ENCODE results near the gene LNP1. TPM values are rescaled to one million over a fixed set of nuclear protein-coding genes. Genes with fewer than 3 reads are reported as not detected.

The LNP1 gene
- total RNA-seq, 1 donor = 2.9 TPM

DNA sequence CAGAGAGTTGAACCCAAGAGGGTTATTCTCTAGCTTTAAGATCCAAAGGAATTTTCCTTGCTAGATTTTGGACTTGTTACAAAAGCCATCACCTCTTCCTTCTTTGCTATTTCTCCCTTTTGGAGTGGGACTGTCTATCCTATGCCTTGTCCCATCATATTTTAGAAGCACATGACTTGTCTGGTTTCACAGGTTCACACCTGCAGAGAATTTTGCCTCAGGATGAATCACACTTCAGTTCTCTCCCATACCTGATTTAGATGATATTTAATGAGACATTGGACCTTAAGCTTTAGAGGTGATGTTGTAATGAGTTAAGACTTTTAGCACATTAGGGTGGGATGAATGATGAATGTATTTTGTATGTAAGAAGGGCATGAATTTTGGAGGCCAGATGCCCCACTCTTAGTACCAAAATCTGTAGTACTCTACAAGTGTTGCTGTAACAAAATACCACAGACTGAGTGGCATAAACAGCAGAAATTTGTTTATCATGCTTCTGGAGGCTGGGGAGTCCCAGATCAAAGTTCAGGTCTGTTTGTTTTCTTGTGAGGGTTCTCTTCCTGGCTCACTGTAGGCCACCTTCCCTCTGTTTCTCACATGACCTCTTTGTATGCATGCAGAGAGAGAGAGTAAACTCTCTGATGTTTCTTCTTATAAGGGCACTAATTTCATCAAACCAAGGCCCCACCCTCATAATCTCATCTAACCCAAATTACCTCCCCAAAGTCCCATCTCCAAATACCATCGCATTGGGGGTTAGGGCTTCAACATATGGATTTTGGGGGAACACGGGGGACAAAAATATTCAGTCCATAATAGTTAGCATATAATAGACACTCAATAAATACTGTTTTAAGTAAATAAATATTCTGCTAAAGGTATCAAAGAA, 10.0 kb downstream of the LNP1 start:
- H3K27ac ChIP-seq (ENCODE audit: low read depth, low read length) = no peak overlapping the region
- no peak overlapping the region for H3K4me3 ChIP-seq (ENCODE audit: insufficient read depth, low read length)
- no peaks in the 10 kb centered on the region for H3K27me3 ChIP-seq (ENCODE audit: insufficient read depth, low read length)
- peaks cover 9% of the 10 kb centered on the region for H3K79me2 ChIP-seq (ENCODE audit: insufficient read depth, low read length)
- H2AFZ ChIP-seq (ENCODE audit: low read length) = no peak overlapping the region
- peaks cover 1% of the 10 kb centered on the region for H3K9me3 ChIP-seq (ENCODE audit: low read depth, low read length)
- H4K20me1 ChIP-seq (ENCODE audit: insufficient read depth, low read length) = peaks cover 4% of the 10 kb centered on the region
- TF ChIP-seq, protein P1, sequence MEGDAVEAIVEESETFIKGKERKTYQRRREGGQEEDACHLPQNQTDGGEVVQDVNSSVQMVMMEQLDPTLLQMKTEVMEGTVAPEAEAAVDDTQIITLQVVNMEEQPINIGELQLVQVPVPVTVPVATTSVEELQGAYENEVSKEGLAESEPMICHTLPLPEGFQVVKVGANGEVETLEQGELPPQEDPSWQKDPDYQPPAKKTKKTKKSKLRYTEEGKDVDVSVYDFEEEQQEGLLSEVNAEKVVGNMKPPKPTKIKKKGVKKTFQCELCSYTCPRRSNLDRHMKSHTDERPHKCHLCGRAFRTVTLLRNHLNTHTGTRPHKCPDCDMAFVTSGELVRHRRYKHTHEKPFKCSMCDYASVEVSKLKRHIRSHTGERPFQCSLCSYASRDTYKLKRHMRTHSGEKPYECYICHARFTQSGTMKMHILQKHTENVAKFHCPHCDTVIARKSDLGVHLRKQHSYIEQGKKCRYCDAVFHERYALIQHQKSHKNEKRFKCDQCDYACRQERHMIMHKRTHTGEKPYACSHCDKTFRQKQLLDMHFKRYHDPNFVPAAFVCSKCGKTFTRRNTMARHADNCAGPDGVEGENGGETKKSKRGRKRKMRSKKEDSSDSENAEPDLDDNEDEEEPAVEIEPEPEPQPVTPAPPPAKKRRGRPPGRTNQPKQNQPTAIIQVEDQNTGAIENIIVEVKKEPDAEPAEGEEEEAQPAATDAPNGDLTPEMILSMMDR (IDR thresholded peaks at IDR 0.05; ENCODE audit: extremely low read depth, low read depth, low read length) = no peak
- no peaks in the 10 kb centered on the region for H3K4me1 ChIP-seq (ENCODE audit: insufficient read depth, low read length)
- DNase-seq (ENCODE audit: insufficient read length, low spot score, missing footprints) = no peak
- no peak overlapping the region for H3K4me2 ChIP-seq (ENCODE audit: insufficient read depth, low read length)
- H3K36me3 ChIP-seq (ENCODE audit: insufficient read depth, low read length) = no peaks in the 10 kb centered on the region

DNA sequence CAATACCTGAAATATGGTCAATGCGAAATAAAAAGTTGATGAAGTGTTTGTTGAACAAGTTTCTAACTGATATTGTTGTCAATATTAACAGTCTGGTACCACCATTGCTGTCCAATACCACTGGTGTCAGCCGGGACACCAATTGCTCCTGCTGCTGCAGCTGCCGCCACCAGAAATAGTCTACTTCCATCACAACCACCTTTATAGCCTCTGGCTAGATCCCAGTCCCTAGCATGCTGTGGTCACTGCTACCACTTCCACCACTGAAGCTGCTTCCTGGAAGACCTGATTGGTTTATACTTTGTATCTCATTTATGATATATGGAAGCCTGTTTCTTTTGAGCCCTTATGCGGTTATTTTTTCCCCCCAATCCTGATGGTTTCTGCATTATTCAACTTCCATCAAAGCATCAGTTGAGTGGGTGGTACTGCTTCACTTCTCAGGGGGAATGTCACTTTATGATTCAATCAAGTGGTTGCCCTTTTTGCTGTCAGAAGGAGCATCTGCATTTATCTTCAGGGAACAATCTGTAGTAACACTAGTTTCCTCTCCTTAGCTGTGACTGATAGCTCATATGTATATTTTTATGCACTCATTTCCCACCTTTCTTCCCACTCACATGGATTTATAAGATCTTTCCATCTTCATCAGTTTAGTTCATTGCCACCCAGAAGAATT, 11.7 kb downstream of the LNP1 start:
- TF ChIP-seq, protein P1 (IDR thresholded peaks at IDR 0.05; ENCODE audit: extremely low read depth, low read depth, low read length) = no peak
- H4K20me1 ChIP-seq (ENCODE audit: insufficient read depth, low read length) = peaks cover 3% of the 10 kb centered on the region

DNA sequence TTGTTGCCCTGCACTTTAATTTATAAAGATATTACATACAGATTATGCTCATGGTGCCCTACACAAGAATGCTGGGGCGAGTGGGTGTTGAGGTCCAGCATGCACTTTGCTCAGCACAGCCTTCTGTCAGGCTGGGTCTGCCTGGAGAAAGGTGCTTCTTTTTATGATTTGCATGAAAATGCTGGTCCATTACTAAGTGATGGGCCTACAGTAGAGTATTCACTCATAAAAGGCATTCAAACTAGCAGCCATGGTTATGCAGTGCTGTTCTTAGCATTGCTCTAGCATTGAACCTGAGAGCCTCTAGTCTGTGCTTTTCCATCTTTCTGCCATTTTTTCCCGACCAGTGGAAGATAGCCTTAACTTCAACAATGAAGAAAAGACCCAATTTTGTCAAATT, 12.3 kb downstream of the LNP1 start:
- Histone ChIP-seq H4K20me1 (ENCODE audit: insufficient read depth, low read length) (no peaks in the 10 kb centered on the region), H3K4me1 (ENCODE audit: insufficient read depth, low read length) (no peaks in the 10 kb centered on the region), H3K36me3 (ENCODE audit: insufficient read depth, low read length) (no peaks in the 10 kb centered on the region), H3K4me2 (ENCODE audit: insufficient read depth, low read length) (no peak overlapping the region), H3K79me2 (ENCODE audit: insufficient read depth, low read length) (no peaks in the 10 kb centered on the region), H3K4me3 (ENCODE audit: insufficient read depth, low read length) (no peak overlapping the region), H3K27me3 (ENCODE audit: insufficient read depth, low read length) (no peaks in the 10 kb centered on the region), H3K27ac (ENCODE audit: low read depth, low read length) (no peak overlapping the region), H2AFZ (ENCODE audit: low read length) (no peak overlapping the region), H3K9me3 (ENCODE audit: low read depth, low read length) (no peaks in the 10 kb centered on the region)
- TF ChIP-seq, protein P1 (IDR thresholded peaks at IDR 0.05; ENCODE audit: extremely low read depth, low read depth, low read length) = no peak
- no peak for DNase-seq (ENCODE audit: insufficient read length, low spot score, missing footprints)

More for the DNA sequence above, 11.7 kb downstream of the LNP1 start:
- Histone ChIP-seq H3K79me2 (ENCODE audit: insufficient read depth, low read length) (peaks cover 6% of the 10 kb centered on the region), H3K4me1 (ENCODE audit: insufficient read depth, low read length) (no peaks in the 10 kb centered on the region), H3K27ac (ENCODE audit: low read depth, low read length) (no peak overlapping the region), H3K36me3 (ENCODE audit: insufficient read depth, low read length) (no peaks in the 10 kb centered on the region), H2AFZ (ENCODE audit: low read length) (no peak overlapping the region), H3K4me3 (ENCODE audit: insufficient read depth, low read length) (no peak overlapping the region), H3K27me3 (ENCODE audit: insufficient read depth, low read length) (no peaks in the 10 kb centered on the region), H3K4me2 (ENCODE audit: insufficient read depth, low read length) (no peak overlapping the region), H3K9me3 (ENCODE audit: low read depth, low read length) (no peaks in the 10 kb centered on the region)
- DNase-seq (ENCODE audit: insufficient read length, low spot score, missing footprints) = no peak

DNA sequence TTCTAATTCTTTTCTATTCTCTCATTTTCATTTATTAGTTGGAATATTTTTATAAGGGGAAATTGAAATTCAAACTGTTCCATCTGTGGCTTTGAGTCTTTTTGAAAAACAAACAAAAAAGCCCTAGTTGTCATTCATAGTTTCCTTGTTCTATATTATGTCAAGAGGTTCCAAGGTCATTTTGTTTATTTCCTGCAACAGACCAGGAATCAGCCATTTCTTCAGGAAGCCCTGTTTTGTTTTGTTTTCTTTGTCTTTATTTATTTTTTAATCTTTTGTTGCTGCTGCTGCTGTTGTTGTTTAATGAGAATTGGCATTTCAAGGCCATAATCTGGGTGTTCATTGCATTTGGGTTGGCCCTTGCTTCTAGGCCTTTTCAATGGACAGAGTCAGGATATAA, 14.8 kb downstream of the LNP1 start:
- Histone ChIP-seq H4K20me1 (ENCODE audit: insufficient read depth, low read length) (no peaks in the 10 kb centered on the region), H3K4me2 (ENCODE audit: insufficient read depth, low read length) (no peak overlapping the region), H3K9me3 (ENCODE audit: low read depth, low read length) (no peaks in the 10 kb centered on the region), H3K79me2 (ENCODE audit: insufficient read depth, low read length) (no peaks in the 10 kb centered on the region), H3K36me3 (ENCODE audit: insufficient read depth, low read length) (no peaks in the 10 kb centered on the region), H3K4me1 (ENCODE audit: insufficient read depth, low read length) (no peaks in the 10 kb centered on the region), H2AFZ (ENCODE audit: low read length) (no peak overlapping the region), H3K27me3 (ENCODE audit: insufficient read depth, low read length) (no peaks in the 10 kb centered on the region), H3K27ac (ENCODE audit: low read depth, low read length) (no peak overlapping the region), H3K4me3 (ENCODE audit: insufficient read depth, low read length) (no peak overlapping the region)
- no peak for DNase-seq (ENCODE audit: insufficient read length, low spot score, missing footprints)
- TF ChIP-seq, protein P1 (IDR thresholded peaks at IDR 0.05; ENCODE audit: extremely low read depth, low read depth, low read length) = no peak

All from osteoblast (primary cell).